Right lung (tissue), 5 donors: ENCODE results near the gene R3HCC1L. TPM values are rescaled to one million over a fixed set of nuclear protein-coding genes. Genes with fewer than 3 reads are reported as not detected.

Source experiments
- DNase-seq, 2 donors: peaks; one replicate each; pipeline ENCODE4 v3.0.0-alpha.2; 2013
- polyA plus RNA-seq, 5 donors: library from polyadenylated mRNA; unstranded; fragments of 120-200 nt; gene quantifications; one replicate each; pipeline versions ENCODE4 v1.2.1 to v1.2.3, GENCODE V29; 2013; ENCODE audit warnings: inconsistent platforms in 1 of 5, low replicate concordance in 1 of 5; ENCODE audit not compliant: insufficient read length in 5 of 5, insufficient read depth in 1 of 5

R3HCC1L gene
- polyA plus RNA-seq, 5 donors: 16.4 to 21.6 (median 19.7) TPM

DNA sequence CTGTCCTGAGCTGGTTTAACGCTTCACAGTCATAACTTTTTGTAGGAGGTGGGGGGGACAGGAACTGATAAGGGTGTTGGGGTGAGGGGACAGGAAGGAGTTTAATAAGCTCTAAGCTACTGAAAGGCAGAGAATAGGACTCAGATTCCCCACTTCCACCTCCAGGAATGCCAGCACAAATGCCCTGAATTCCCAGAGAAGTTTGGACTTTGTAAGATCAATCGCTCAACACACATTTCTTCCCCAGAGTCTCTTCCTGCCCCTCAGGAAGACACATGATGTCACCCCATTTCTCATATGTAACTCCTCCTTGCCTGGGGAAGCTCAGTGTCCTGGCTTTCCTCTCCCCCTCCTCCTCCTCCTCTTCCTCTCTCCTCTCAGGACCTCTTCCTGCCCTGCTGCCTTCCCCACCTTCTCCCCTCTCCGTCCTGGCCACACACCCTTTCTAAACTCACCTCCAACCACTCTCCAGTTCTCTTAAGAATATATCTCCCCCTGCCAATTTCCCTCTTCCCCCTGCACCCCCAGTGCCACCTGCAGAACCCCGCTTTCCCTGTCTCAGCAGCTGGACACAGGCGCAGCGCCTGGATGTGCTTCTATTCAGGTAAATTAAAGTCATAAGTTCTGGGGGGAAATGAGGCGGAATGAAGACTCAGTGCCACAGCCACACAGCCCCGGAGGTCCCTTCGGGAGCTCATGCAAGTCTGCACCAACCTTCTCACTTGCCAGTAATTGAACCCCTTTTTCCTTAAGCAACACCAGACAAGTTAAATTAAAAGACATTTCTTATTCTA lies 138.8 kb downstream of the R3HCC1L start:
- no peak for DNase-seq

GRCh38 chr10:98274562-98274961 lies 140.1 kb downstream of the R3HCC1L start:
- DNase-seq: no peak

DNA sequence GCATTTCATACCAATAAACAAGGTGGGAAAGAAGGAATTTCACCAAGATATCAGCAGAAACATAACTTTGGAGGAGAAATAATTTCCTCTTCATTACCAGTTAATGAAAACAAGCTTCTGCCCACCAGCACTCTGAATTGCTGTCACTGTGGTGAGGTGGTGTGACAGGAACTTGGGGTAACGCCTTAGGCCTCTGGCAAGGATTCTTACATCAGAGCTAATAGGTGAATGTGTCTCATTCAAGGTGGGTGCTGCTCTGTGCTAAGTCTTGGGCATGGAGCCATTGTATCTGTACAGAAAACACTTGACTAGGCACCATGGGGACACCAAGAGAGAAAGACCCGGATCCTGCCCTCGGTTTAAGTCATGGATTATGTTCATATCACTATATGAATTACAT lies 141.9 kb downstream of the R3HCC1L start:
- DNase-seq: no peak

DNA sequence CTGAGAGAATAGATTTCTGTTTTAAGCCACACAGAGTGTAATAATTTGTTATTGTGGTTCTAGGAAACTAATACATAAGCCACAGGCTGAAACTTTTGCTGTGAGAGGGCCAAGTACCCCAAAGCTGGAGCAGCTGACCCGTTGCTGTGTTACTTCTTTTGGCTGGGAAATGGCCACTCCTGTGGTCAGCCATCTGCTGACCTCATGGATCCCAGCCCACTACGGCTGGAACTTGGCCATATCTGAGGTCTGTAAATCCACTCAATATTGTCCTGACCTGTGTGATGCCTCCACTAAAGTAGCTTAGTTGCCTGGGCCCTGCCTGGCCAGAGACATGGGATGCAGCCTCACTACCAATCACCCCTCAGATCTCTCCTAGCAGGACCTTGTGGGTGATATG lies 151.0 kb downstream of the R3HCC1L start:
- DNase-seq: no peak

DNA sequence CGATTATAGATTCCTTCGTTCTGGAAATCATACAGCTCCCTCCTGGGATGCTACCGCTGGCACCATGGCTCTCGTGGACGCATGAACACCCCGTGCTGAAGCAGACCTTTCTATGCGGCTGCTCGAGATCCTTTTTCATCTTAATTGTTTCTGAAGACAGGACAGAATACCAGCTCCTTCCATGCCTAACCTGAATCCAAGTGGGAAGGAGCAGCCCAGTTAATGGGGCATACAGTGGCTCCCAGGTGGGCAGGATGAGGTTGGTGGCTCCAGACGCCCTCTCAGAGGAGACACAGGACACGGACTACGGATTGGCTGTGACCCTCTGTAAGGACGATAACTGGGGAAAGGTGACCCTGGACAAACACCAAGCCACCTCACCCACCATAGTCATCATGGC lies 152.0 kb downstream of the R3HCC1L start:
- no peak for DNase-seq

DNA sequence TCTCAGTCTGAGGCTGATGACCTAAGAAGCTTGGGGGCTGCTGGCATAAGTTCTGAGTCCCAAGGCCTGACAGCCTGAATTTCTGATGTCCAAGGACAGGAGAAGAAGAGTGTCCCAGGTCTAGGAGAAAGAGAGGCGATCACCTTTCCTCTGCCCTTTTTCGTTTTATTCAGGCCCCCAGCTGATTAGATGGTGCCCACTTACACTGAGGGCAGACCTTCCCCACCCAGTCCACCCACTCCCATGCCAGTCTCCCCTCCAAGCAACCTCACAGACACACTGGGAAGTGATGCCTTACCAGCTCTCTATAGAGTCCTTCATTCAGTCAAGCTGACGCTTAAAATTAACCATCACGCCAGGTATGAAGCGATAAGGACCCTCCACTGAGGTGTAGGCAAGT lies 152.9 kb downstream of the R3HCC1L start:
- DNase-seq: no peak

GRCh38 chr10:98289802-98290209 lies 155.3 kb downstream of the R3HCC1L start:
- no peak for DNase-seq

DNA sequence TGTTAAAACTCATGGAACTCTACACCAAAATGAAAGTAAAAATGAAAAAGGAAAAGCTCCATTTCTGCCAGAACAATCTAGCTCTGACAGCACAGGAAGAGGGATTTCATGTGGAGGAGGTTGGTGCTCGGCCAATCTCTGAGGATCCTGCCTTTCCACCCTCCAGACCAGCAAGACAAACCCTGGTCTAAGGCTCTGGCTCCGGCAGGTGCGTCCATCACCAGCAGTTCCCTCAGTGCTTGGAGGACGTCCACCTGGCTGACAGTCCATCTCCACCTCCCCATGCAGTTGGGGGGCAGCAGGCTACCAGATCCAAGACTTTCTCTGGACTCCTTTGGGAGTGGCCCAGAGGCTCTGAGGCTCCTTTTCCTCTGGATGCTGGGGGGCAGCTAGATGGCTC lies 158.5 kb downstream of the R3HCC1L start:
- no peak for DNase-seq

DNA sequence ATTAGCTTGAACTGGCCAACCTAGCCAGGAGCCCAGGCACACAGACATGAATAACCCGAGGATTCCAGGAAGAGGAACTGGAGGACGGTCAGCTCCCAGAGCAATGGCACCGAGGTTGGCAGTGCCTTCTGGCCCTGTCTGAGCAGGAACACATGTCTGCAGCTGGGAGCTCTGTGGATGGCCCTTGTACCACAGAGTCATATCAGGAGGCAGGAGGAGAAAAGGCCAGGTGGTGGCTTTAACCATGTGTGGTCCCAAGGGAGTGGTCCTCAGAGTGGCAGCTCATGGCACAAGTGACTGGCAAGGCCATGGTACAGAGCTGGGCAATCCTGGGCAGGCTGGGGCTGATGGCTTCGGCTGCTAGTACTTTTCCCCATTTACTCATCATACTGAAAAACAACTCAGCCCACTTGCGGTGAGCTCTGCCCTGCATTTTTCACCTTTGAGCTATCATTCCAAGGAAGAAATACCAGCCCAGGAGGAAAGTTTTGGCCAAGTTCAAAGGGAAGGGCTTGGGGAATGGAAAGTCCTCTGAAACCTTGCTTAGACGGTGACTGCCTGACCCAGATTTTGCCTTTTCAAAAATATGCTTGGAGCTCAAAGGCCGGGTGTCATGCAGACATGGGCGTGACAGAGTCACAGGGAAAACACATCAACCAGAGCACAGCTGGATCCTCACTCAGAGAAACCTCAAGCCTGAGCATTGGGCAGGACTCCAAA lies 159.3 kb downstream of the R3HCC1L start:
- DNase-seq: no peak

GRCh38 chr10:98294270-98294627 lies 159.8 kb downstream of the R3HCC1L start:
- no peak for DNase-seq

Other genes starting within 250 kb of the R3HCC1L start
- gene CRTAC1, start 104.0 kb upstream of the R3HCC1L start, polyA plus RNA-seq: 1 to 10 TPM; 2.3 to 7.1 (median 2.7) TPM
- gene LOXL4, start 133.5 kb downstream of the R3HCC1L start, polyA plus RNA-seq: 1 to 10 TPM; 5.2 to 6.7 (median 5.7) TPM